ENCODE measurements around the gene RAMACL. TPM values are rescaled to one million over a fixed set of nuclear protein-coding genes. Genes with fewer than 3 reads are reported as not detected.
A peak's percentile ranks its signal among the peaks of the same experiment; 100 is the strongest.

The RAMACL gene
- total and polyA plus RNA-seq, 2 of the 13 experiments (the other 11 are each of a cell fraction or from before 2014, with no cell fraction given), result 0.09 to 0.29 TPM

GRCh38 chr6:166546653-166547052, 39.8 kb downstream of the RAMACL start:
- H3K4me1 ChIP-seq (ENCODE audit: insufficient read depth, low read length), result no peaks in the 10 kb centered on the region
- TF ChIP-seq ZNF737 (CRISPR knock-in tag; IDR thresholded peaks at IDR 0.05; ENCODE audit: borderline replicate concordance) (no peak), ZNF772 (CRISPR knock-in tag; IDR thresholded peaks at IDR 0.05) (no peak), PAXIP1 (CRISPR knock-in tag; conservative IDR thresholded peaks at IDR 0.05) (no peak), MAFK (conservative IDR thresholded peaks at IDR 0.05 in 1 of 2, IDR thresholded peaks at IDR 0.05 in 1 of 2; ENCODE audit: low read length in 2 of 2) (peak; percentile 82 to 89), HES4 (CRISPR knock-in tag; IDR thresholded peaks at IDR 0.05; ENCODE audit: borderline replicate concordance) (no peak), MTERF4 (CRISPR knock-in tag; IDR thresholded peaks at IDR 0.05) (no peak), ZNF784 (CRISPR knock-in tag; IDR thresholded peaks at IDR 0.05; ENCODE audit: borderline replicate concordance) (no peak), MAFF (IDR thresholded peaks at IDR 0.05; ENCODE audit: low read depth, low read length) (peak; percentile 73)
- no peak overlapping the region for H3K9ac ChIP-seq (ENCODE audit: insufficient read depth, low read depth, low read length)
- intact Hi-C loops (cut with micrococcal nuclease; ENCODE audit: unreplicated experiment), result no loop called here
- POLR2A ChIA-PET, result no interaction called here
- CTCF ChIA-PET (ENCODE audit: low intra/inter-chr PET ratio, low total read pairs), result no interaction called here
- in situ Hi-C loops (cut with HindIII; ENCODE audit: extremely low pct_ligation_motif_present, low pct_unique_long_range_greater_than_20kb), result no loop called here
- H4K20me1 ChIP-seq (ENCODE audit: insufficient read depth, low read length), result no peaks in the 10 kb centered on the region
- H3K9me3 ChIP-seq (ENCODE audit: low read length), result no peaks in the 10 kb centered on the region
- no peak overlapping the region for H2AFZ ChIP-seq (ENCODE audit: low read length)
- no peak overlapping the region for H3K27ac ChIP-seq (ENCODE audit: extremely low read length, insufficient read depth, low read length)
- ATAC-seq, result no peak
- FAIRE-seq, result no peak
- no peak overlapping the region for H3K4me2 ChIP-seq (ENCODE audit: low read depth, low read length)
- H3K79me2 ChIP-seq (ENCODE audit: insufficient read depth, low read length), result no peaks in the 10 kb centered on the region
- no peaks in the 10 kb centered on the region for H3K36me3 ChIP-seq (replicated peaks in 1 of 2; ENCODE audit: control insufficient read depth in 1 of 2, insufficient read depth in 2 of 2, low read length in 2 of 2)
- no peak for DNase-seq (ENCODE audit: low spot score)
- WGBS (ENCODE audit: low lambda C conversion rate), result 14% methylated on average over 6 of the region's 6 CpGs
- no peak overlapping the region for H3K4me3 ChIP-seq (replicated peaks in 1 of 3; ENCODE audit: insufficient read depth in 1 of 3, low read depth in 2 of 3, low read length in 3 of 3)
- peaks cover 2 to 68% of the 10 kb centered on the region in 2 experiments; a peak in 3 of 5 replicates for H3K27me3 ChIP-seq (ENCODE audit: control insufficient read depth in 1 of 2, insufficient read depth in 2 of 2, low read length in 2 of 2)
- no TSS peak for BruUV-seq (replicated peaks)

All from HepG2 (cell line).